Measurements from ENCODE around the gene SHISAL2A.

DNA sequence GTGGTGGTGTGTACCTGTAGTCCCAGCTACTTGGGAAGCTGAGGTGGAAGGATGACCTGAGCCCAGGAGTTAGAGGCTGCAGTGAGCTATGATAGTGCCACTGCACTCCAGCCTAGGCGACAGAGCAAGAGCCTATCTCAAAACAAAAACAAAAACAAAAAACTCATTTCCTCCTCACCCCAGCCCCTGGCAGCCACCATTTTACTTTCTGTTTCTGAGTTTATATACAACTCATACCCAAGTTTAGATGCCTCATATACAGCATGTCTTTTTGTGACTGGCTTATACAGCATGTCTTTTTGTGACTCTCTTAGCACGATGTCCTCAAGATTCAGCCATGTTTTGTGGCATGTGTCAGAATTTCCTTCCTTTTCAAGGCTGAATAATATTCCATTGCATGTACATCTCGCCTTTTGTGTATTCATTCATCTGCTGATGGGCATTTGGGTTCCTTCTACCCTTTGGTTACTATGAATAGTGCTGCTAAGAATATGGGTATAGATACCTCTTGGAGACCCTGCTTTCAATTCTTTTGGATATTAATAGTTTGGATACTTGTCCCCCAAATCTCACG is 50.5 kb downstream of the SHISAL2A start:
- TF ChIP-seq NRF1 (conservative IDR thresholded peaks at IDR 0.05; ENCODE audit: low read depth, low read length) (no peak), POLR2A (IDR thresholded peaks at IDR 0.05; ENCODE audit: low read depth, low read length) (no peak), TARDBP (IDR thresholded peaks at IDR 0.05; ENCODE audit: borderline replicate concordance) (no peak), POLR2AphosphoS5 (IDR thresholded peaks at IDR 0.05; ENCODE audit: low read length) (no peak), HDAC6 (IDR thresholded peaks at IDR 0.05; ENCODE audit: unreplicated experiment) (no peak), SUZ12 (IDR thresholded peaks at IDR 0.05; ENCODE audit: unreplicated experiment) (no peak), EZH2 (IDR thresholded peaks at IDR 0.05; ENCODE audit: borderline replicate concordance, control insufficient read depth, low read depth, low read length) (no peak), CBX5 (IDR thresholded peaks at IDR 0.05; ENCODE audit: low read depth) (no peak)
- TF ChIP-seq, protein P1, sequence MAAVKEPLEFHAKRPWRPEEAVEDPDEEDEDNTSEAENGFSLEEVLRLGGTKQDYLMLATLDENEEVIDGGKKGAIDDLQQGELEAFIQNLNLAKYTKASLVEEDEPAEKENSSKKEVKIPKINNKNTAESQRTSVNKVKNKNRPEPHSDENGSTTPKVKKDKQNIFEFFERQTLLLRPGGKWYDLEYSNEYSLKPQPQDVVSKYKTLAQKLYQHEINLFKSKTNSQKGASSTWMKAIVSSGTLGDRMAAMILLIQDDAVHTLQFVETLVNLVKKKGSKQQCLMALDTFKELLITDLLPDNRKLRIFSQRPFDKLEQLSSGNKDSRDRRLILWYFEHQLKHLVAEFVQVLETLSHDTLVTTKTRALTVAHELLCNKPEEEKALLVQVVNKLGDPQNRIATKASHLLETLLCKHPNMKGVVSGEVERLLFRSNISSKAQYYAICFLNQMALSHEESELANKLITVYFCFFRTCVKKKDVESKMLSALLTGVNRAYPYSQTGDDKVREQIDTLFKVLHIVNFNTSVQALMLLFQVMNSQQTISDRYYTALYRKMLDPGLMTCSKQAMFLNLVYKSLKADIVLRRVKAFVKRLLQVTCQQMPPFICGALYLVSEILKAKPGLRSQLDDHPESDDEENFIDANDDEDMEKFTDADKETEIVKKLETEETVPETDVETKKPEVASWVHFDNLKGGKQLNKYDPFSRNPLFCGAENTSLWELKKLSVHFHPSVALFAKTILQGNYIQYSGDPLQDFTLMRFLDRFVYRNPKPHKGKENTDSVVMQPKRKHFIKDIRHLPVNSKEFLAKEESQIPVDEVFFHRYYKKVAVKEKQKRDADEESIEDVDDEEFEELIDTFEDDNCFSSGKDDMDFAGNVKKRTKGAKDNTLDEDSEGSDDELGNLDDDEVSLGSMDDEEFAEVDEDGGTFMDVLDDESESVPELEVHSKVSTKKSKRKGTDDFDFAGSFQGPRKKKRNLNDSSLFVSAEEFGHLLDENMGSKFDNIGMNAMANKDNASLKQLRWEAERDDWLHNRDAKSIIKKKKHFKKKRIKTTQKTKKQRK (IDR thresholded peaks at IDR 0.05; ENCODE audit: low read depth, low read length), result no peak
- TF ChIP-seq, protein P2, sequence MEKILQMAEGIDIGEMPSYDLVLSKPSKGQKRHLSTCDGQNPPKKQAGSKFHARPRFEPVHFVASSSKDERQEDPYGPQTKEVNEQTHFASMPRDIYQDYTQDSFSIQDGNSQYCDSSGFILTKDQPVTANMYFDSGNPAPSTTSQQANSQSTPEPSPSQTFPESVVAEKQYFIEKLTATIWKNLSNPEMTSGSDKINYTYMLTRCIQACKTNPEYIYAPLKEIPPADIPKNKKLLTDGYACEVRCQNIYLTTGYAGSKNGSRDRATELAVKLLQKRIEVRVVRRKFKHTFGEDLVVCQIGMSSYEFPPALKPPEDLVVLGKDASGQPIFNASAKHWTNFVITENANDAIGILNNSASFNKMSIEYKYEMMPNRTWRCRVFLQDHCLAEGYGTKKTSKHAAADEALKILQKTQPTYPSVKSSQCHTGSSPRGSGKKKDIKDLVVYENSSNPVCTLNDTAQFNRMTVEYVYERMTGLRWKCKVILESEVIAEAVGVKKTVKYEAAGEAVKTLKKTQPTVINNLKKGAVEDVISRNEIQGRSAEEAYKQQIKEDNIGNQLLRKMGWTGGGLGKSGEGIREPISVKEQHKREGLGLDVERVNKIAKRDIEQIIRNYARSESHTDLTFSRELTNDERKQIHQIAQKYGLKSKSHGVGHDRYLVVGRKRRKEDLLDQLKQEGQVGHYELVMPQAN (conservative IDR thresholded peaks at IDR 0.05), result no peak
- TF ChIP-seq, protein P3, sequence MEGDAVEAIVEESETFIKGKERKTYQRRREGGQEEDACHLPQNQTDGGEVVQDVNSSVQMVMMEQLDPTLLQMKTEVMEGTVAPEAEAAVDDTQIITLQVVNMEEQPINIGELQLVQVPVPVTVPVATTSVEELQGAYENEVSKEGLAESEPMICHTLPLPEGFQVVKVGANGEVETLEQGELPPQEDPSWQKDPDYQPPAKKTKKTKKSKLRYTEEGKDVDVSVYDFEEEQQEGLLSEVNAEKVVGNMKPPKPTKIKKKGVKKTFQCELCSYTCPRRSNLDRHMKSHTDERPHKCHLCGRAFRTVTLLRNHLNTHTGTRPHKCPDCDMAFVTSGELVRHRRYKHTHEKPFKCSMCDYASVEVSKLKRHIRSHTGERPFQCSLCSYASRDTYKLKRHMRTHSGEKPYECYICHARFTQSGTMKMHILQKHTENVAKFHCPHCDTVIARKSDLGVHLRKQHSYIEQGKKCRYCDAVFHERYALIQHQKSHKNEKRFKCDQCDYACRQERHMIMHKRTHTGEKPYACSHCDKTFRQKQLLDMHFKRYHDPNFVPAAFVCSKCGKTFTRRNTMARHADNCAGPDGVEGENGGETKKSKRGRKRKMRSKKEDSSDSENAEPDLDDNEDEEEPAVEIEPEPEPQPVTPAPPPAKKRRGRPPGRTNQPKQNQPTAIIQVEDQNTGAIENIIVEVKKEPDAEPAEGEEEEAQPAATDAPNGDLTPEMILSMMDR (IDR thresholded peaks at IDR 0.05 in 2 of 3, conservative IDR thresholded peaks at IDR 0.05 in 1 of 3; ENCODE audit: control insufficient read depth in 2 of 3, extremely low read depth in 1 of 3, insufficient read depth in 1 of 3, low read depth in 3 of 3, low read length in 3 of 3), result no peak
